ENCODE data around the gene ARHGEF28.

The ARHGEF28 gene

DNA sequence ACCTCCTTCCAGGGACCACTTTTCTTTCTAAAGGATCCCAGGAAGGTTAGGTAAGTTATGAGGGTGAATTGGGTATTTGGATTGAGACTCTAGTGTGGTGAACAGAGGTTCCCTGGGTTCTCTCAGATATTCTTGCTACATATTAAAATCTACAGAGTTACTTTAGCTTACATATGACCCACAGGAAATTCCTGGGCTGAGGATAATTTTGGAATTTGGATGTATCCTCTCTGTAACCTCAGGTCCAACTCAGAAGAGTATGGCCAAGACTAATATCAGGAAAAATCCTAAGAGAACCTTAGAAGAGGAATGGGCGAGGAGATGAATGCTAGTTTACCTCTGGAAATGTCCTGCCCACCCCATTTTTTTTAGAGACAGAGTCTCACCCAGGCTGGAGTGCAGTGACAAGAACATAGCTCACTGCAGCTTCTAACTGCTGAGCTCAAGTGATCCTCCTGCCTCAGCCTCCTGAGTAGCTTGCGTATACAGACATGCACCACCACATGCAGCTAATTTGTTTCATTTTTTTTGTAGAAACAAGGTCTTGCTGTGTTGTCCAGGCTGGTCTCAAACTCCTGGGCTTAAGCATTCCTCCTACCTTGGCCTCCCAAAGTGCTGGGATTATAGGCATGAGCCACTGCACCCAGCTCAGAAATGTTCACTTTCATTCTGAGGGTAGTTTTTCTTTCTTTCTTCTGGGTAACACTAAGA, 196.4 kb downstream of the ARHGEF28 start:
- DNase-seq = no peak

GRCh38 chr5:73822989-73823339, 197.0 kb downstream of the ARHGEF28 start:
- DNase-seq = no peak

DNA sequence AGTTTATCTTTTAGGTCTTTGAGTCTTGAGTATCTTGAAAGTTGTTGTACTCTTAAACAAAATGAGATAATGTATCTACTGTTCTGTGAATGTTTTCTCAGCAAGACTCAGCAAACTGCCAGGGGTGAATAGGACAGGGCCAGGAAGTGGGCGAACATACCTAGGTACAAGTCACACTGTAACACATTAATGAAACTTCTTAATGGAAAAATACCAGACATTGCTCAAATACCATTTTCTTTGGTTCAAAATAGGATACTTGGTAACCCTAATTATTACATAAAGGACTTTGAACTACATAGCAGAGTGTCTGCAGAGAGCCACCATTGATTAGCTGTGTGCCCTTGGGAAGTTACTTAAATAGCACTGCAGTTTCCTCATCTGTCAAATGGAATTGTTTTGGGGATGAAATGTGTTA, 197.5 kb downstream of the ARHGEF28 start:
- DNase-seq = no peak

GRCh38 chr5:73825199-73825598, 199.2 kb downstream of the ARHGEF28 start:
- no peak for DNase-seq

- no peak for DNase-seq
These were observed 199.7 kb downstream of the ARHGEF28 start for GRCh38 chr5:73825736-73826135.

DNA sequence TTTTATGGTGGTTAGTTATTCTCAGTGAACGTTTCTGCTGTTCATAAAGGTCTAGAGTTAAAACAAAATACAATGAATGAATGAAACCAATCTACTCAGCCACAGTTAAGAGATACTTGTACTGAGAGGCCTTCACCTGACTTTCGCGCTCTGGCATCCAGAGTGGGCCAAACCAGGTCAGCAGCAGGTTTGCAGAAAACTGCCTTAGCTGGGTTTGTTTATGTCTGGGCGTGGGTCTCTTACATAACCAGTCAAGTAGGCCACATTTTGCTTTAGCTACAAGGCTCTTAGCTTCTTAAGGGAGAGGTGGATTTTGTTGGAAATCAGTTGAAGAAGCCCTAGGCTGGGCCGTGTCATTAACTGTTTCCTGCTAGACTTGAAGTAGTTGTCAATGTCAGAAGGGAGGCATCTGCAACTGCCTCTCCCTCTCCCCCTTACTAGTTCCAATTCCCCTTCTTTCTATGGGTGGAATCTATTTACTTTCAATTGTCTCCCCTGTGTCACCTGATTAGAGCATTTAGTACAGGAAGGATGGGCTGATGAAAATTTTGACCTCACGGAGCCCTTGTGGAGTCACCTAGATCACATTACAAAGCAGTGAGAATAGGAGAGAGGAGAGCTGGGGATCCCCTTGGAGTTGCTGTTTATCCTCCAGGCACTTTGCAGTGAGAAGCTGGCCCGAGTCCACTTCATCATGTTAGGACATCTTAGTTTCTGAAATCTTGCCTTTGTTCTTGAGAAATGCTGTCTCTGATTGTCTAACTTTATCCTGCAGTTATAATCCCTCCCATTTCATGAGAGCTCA, 200.5 kb downstream of the ARHGEF28 start:
- no peak for DNase-seq

DNA sequence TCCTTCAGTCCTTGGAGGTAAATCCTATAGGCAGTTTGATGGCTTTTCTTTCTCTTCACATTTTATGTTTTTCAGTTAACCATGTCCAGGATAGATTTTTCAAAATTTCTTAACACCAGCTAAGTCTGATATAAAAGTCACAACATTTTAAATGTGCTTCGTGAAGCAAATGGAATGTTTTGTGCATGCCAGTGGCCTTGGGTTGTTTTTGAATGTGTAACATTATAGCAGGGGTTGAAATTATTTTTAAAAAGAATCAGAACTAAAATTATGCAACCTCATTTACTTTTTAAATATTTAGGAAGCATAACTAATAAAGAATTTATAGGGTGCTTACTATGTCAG, 201.1 kb downstream of the ARHGEF28 start:
- DNase-seq = no peak

- DNase-seq = no peak
These were observed 202.5 kb downstream of the ARHGEF28 start for GRCh38 chr5:73828465-73828864.

DNA sequence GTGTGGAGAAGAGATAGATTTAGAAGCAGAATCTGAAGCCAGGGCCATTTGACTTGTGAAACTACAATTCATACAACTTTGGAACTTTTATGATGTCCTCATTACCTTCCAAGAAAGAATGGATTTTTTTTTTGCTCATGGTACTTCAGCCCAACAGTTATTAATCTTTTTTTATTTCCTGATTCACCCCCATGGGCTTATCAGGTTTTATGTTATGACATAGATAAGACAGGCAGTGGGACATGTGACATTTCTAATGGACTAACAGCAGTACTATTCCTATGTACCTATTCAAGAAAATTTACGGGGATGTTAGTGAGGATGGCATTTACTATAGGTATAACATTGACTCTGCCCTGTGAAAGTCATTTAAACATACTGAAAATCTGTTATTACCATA, 204.7 kb downstream of the ARHGEF28 start:
- peak; percentile 18 to 20 for DNase-seq

- DNase-seq = no peak
These were observed 205.1 kb downstream of the ARHGEF28 start for GRCh38 chr5:73831066-73831465.

DNA sequence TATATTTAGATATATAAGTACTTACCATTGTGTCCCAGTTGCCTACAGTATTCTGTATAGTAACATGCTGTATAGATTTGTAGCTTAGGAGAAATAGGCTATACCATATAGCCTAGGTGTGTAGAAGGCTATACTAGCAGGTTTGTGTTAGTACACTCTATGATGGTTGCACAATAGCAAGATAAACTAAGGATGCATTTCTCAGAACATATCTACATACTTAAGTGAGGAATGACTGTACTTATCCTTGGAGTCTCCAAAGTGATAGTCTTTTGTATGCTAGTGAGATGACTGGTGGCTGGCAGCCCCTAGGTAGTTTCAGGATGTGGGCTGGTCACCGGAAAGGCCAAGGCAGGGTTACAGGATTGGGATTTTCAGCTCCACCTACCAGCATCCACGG, 208.7 kb downstream of the ARHGEF28 start:
- no peak for DNase-seq

DNA sequence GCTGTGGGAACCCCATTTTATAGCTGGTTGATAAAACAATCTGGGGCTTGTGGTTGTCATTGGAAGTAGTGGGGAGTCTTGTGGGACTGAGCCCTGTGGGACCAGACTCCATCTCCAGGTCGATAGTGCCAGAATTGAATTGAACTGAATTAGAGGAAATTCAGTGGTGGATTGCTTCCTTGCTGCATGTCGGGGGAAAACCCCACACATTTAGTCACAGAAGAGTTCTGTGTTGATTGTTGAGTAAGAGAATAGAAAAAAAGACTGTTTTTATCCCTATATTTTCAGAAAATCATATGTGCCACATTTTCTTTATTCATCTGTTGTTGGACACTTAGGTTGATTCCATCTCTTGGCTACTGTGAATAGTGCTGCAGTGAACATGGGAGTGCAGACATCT, 209.7 kb downstream of the ARHGEF28 start:
- peak; percentile 44 to 58 for DNase-seq

GRCh38 chr5:73836607-73837006, 210.6 kb downstream of the ARHGEF28 start:
- no peak for DNase-seq

DNA sequence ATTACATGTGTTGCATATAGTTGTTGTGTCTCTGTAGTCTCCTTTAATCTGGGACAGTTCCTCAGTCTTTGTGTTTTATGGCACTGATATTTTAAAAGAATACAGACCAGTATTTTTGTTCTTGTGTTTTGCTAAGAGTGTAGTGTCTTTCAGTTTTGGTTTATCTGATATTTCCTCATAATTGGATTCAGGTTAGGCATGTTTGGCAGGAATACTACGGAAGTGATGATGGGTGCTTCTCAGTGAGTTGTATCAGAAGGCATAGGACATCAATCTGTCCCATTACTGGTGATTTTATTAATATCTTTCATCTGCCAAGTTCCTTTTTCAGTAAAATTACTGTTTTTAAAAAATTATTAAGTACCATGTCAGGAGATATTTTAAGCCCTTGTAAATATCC, 212.9 kb downstream of the ARHGEF28 start:
- DNase-seq = no peak

GRCh38 chr5:73841641-73842040, 215.6 kb downstream of the ARHGEF28 start:
- no peak for DNase-seq

DNA sequence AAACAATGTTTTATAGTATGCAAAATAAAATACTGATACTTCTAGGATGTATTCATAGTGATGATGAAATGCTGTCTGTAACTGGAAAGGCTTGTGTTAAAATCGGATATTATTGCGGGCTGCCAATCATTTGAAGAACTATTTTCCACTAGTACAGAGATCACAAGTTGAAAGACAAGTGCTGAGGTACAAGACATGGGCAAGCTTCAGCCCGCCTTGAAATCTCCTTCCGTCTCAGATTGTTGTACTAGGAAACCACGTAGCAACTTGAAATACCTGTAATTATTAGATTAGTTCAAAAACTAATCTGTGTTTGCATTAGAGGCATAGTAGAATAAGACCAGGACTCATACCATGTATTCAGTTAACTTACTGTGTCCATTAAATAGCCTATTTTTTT, 218.2 kb downstream of the ARHGEF28 start:
- DNase-seq = no peak

GRCh38 chr5:73851471-73852181, 225.6 kb downstream of the ARHGEF28 start:
- DNase-seq = no peak

DNA sequence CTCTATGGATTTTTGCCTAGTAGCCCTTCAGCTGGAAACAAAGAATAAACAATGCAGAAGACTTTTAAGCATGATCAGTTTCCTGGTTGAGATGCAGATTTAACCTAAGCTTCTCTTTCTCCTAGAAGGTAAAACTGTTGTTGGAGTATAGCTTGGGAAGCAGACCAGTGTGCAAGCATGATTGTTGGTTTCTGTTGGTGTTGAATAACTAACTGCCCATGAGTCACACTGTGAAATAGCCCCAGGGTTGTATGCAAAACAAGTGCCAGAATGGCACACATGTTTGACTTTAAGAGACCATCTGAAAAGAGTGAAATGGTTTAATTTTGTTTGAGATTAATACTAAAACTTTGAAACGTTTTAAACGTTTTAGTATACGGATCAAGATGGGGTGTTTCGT, 227.1 kb downstream of the ARHGEF28 start:
- DNase-seq = no peak

DNA sequence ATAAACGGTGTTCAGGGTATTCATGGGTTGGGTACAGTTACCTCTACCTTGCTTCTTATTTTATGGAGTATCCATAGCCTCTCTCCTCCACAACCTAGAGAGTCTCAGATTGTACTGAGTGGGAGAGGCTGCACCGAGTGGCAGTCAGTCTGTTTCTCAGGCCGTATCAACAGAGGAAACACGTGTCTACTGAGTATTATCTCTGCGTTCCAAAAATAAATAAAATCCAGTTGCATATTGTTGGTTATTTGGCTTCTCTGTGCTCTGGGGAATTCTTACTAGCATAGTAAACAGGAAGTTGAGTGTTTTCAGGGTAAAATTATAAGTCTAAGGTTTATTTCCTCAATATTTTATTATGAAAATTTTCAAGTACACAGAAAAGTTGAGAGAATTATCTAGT, 231.0 kb downstream of the ARHGEF28 start:
- DNase-seq = peak; percentile 40 to 50

DNA sequence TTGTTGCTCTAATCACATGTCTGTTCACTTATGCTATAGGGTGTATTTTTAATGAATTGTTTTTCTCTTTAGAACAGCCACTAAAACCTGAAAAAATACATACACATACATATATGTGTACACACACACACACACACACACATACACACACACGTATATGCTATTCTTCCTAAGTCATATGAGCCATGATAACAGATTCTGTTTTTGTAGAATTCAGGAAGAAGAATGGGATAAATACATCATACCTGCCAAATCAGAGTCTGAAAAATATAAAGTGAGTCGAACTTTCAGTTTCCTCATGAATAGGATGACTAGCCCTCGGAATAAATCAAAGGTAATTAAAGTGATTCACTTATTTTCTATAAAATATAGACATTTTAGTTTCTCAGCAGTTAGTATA, 231.4 kb downstream of the ARHGEF28 start:
- DNase-seq = no peak

DNA sequence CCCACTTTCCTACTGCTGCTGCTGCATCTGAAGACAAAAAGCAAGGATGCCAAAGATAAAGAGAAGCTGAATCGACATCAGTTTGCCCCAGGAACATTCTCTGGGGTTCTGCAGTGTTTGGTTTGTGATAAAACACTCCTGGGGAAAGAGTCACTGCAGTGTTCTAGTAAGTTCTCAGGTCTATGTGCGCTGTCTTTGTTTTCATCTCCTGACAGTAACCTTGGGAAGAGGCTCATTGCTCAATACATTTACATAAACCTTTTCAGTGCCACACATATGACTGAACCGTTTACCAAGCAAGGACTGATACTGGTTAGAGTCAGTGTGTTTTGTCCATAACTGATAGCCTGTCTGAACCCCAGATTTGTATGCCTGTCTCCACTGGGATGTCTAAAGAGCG, 232.1 kb downstream of the ARHGEF28 start:
- no peak for DNase-seq

DNA sequence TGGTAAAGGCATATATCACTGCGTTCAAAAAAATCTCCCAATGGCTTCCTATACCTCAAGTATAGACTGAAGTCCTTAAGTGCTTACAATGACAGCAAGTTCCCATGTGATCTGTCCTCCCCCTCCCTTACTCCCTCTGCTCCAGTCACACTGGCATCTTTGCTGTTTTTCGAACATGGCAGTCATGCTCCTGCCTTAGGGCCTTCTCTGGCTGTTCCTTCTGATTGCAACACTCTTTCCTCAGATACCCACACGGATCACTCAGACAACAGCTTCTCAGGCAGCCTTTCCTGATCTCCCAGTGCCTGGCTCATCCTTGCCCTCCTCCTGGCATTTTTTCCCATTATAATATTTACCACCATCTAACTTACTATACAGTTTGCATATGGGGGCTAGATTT, 232.8 kb downstream of the ARHGEF28 start:
- peak in 1 of 2 donors; percentile 37 for DNase-seq

GRCh38 chr5:73859696-73860095, 233.7 kb downstream of the ARHGEF28 start:
- DNase-seq = peak; percentile 84 to 95

All from inflammatory macrophage treated with lipopolysaccharide for 1 hour (primary cell).